Measurements from ENCODE around the gene CAND2. TPM values are rescaled to one million over a fixed set of nuclear protein-coding genes. Genes with fewer than 3 reads are reported as not detected.

The CAND2 gene
- total RNA-seq, 1 experiment from 2014 or later, result 0.37 TPM

DNA sequence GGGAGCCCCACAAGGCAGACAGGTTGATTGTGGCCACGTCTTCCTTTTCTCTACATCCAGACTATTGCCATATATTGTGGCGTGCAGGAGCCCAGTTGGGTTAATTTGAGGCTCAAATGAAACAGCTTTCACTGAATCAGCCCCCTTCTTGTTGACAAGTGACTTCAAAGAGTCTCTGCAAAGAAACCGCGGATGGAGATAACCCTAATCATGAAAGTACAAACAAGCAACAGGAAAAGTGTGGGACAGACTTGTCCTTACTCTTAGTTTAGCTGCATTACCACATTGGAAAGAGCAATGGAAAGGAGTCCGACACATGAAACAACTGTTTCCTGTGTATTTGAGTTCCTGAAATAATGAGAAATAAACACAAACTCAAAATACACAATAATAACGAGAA lies 40.7 kb upstream of the CAND2 start:
- Histone ChIP-seq H3K9me2 (ENCODE audit: insufficient read depth) (no peaks in the 10 kb centered on the region), H2AFZ (no peak overlapping the region), H4K20me1 (ENCODE audit: insufficient read depth) (no peaks in the 10 kb centered on the region), H3K79me2 (ENCODE audit: low read depth) (peaks cover 22% of the 10 kb centered on the region; the same call in 1 of the 2 replicates), H3K27ac (no peak overlapping the region), H3K36me3 (ENCODE audit: low read depth) (no peaks in the 10 kb centered on the region), H3K4me1 (replicated peaks; ENCODE audit: insufficient read depth) (peaks cover 80% of the 10 kb centered on the region), H3K4me2 (no peak overlapping the region), H3K27me3 (ENCODE audit: insufficient read depth, low read depth) (no peaks in the 10 kb centered on the region), H3F3A (ENCODE audit: insufficient read depth, low read depth) (peaks cover 58% of the 10 kb centered on the region), H3K4me3 (no peak overlapping the region), H3K9me3 (ENCODE audit: insufficient read depth, low read depth) (no peaks in the 10 kb centered on the region)
- ChIA-PET CTCF (no interaction called here), POLR2A (ENCODE audit: unreplicated experiment) (interaction anchor here (0.8 kb wide), 1 partner anchor 1505 kb away, joined by 6 read pairs; no protein-coding TSS in a partner anchor)
- intact Hi-C loops (cut with micrococcal nuclease; ENCODE audit: unreplicated experiment), result loop anchor here (10.0 kb wide), 2 partner anchors 239 to 561 kb away; no protein-coding TSS in a partner anchor
- no TSS peak for BruUV-seq (replicated peaks)
- no peak for TF ChIP-seq EZH2 (IDR thresholded peaks at IDR 0.05; ENCODE audit: low read depth)
- TF ChIP-seq, protein P1, sequence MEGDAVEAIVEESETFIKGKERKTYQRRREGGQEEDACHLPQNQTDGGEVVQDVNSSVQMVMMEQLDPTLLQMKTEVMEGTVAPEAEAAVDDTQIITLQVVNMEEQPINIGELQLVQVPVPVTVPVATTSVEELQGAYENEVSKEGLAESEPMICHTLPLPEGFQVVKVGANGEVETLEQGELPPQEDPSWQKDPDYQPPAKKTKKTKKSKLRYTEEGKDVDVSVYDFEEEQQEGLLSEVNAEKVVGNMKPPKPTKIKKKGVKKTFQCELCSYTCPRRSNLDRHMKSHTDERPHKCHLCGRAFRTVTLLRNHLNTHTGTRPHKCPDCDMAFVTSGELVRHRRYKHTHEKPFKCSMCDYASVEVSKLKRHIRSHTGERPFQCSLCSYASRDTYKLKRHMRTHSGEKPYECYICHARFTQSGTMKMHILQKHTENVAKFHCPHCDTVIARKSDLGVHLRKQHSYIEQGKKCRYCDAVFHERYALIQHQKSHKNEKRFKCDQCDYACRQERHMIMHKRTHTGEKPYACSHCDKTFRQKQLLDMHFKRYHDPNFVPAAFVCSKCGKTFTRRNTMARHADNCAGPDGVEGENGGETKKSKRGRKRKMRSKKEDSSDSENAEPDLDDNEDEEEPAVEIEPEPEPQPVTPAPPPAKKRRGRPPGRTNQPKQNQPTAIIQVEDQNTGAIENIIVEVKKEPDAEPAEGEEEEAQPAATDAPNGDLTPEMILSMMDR (conservative IDR thresholded peaks at IDR 0.05), result no peak
- no peak for DNase-seq

GRCh38 chr3:12756175-12756574 lies 40.3 kb upstream of the CAND2 start:
- Histone ChIP-seq H3K27me3 (ENCODE audit: insufficient read depth, low read depth) (no peaks in the 10 kb centered on the region), H3K36me3 (ENCODE audit: low read depth) (no peaks in the 10 kb centered on the region), H3K4me1 (replicated peaks; ENCODE audit: insufficient read depth) (peaks cover 79% of the 10 kb centered on the region), H3K27ac (no peak overlapping the region), H3K79me2 (ENCODE audit: low read depth) (peaks cover 22% of the 10 kb centered on the region; the same call in 1 of the 2 replicates), H3F3A (ENCODE audit: insufficient read depth, low read depth) (peaks cover 57% of the 10 kb centered on the region), H4K20me1 (ENCODE audit: insufficient read depth) (no peaks in the 10 kb centered on the region), H3K9me2 (ENCODE audit: insufficient read depth) (no peaks in the 10 kb centered on the region), H3K4me2 (no peak overlapping the region), H3K9me3 (ENCODE audit: insufficient read depth, low read depth) (no peaks in the 10 kb centered on the region), H2AFZ (no peak overlapping the region), H3K4me3 (no peak overlapping the region)
- POLR2A ChIA-PET (ENCODE audit: unreplicated experiment), result interaction anchor here (0.8 kb wide), 1 partner anchor 1505 kb away, joined by 6 read pairs; no protein-coding TSS in a partner anchor
- DNase-seq, result no peak
- intact Hi-C loops (cut with micrococcal nuclease; ENCODE audit: unreplicated experiment), result loop anchor here (10.0 kb wide), 2 partner anchors 239 to 561 kb away; no protein-coding TSS in a partner anchor
- no TSS peak for BruUV-seq (replicated peaks)
- TF ChIP-seq EZH2 (IDR thresholded peaks at IDR 0.05; ENCODE audit: low read depth), result no peak
- TF ChIP-seq, protein P1 (conservative IDR thresholded peaks at IDR 0.05), result no peak
- CTCF ChIA-PET, result no interaction called here

GRCh38 chr3:12756635-12757034 lies 39.8 kb upstream of the CAND2 start:
- no TSS peak for BruUV-seq (replicated peaks)
- H2AFZ ChIP-seq, result no peak overlapping the region
- peaks cover 22% of the 10 kb centered on the region; the same call in 1 of the 2 replicates for H3K79me2 ChIP-seq (ENCODE audit: low read depth)
- DNase-seq, result no peak
- no peaks in the 10 kb centered on the region for H3K36me3 ChIP-seq (ENCODE audit: low read depth)
- H3F3A ChIP-seq (ENCODE audit: insufficient read depth, low read depth), result peaks cover 54% of the 10 kb centered on the region
- H3K4me3 ChIP-seq, result no peak overlapping the region
- H3K27me3 ChIP-seq (ENCODE audit: insufficient read depth, low read depth), result no peaks in the 10 kb centered on the region
- H3K9me3 ChIP-seq (ENCODE audit: insufficient read depth, low read depth), result no peaks in the 10 kb centered on the region
- H3K27ac ChIP-seq, result no peak overlapping the region
- ChIA-PET CTCF (interaction anchor here (0.7 kb wide), 1 partner anchor 75 kb away, joined by 4 read pairs; no protein-coding TSS in a partner anchor), POLR2A (ENCODE audit: unreplicated experiment) (no interaction called here)
- intact Hi-C loops (cut with micrococcal nuclease; ENCODE audit: unreplicated experiment), result loop anchor here (10.0 kb wide), 2 partner anchors 238 to 562 kb away; no protein-coding TSS in a partner anchor
- no peaks in the 10 kb centered on the region for H3K9me2 ChIP-seq (ENCODE audit: insufficient read depth)
- H3K4me1 ChIP-seq (replicated peaks; ENCODE audit: insufficient read depth), result peaks cover 74% of the 10 kb centered on the region
- no peaks in the 10 kb centered on the region for H4K20me1 ChIP-seq (ENCODE audit: insufficient read depth)
- no peak overlapping the region; the same call in 1 of the 2 replicates for H3K4me2 ChIP-seq
- TF ChIP-seq EZH2 (IDR thresholded peaks at IDR 0.05; ENCODE audit: low read depth), result no peak
- TF ChIP-seq, protein P1 (conservative IDR thresholded peaks at IDR 0.05), result no peak

Measured in PC-9 (cell line).